ENCODE measurements around the gene LTF.
"Not testable (repeated sequence)": the region's sequence is repeated elsewhere in the genome, so short reads cannot be mapped to it uniquely, and the experiment has no call there.

Gene LTF

DNA sequence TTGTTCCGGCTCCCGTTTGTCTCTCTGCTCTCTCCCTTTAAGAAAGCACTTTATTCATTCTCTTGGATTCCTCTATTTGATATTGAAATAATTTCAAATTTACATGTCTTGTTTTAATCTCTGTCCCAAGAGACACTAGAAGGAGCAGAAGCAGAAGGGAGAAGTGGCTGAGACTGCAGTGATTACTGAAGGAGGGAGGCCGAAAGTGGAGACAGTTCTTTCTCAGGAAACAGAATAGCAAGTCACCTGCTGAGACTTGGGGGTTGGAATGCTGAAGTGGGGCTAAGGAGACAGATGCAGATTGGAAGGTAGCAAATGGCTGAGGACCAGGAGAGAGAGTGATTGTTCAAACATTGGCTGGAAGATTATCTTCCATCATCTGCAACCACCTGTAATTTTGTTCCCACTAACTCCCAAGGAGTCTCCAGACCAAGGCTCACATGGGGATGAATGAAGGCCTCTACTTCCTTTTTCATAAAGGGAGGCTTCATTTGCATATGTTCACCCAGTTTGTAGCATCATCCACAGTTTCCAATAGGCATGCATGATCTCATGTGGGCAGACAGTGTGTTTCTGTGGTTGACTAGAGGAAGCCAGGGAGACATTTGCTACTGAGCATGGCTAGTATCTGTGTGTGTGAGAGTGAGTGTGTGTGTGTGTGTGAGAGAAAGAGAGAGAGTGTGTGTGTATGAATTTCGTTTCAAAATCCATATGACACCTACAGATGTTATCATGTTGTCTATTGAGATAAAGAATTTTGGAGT lies 24.0 kb downstream of the LTF start:
- H3K9me3 Mint-ChIP-seq = no peaks in the 10 kb centered on the region
- H3K4me3 Mint-ChIP-seq = peak overlapping the region in 1 of 2 donors; percentile 1
- H3K27me3 Mint-ChIP-seq = no peaks in the 10 kb centered on the region
- no peak overlapping the region for H3K27ac Mint-ChIP-seq
- peaks cover 20% of the 10 kb centered on the region for H3K4me1 Mint-ChIP-seq
- DNase-seq = peak; percentile 14 to 51
- ATAC-seq = peak; percentile 100

DNA sequence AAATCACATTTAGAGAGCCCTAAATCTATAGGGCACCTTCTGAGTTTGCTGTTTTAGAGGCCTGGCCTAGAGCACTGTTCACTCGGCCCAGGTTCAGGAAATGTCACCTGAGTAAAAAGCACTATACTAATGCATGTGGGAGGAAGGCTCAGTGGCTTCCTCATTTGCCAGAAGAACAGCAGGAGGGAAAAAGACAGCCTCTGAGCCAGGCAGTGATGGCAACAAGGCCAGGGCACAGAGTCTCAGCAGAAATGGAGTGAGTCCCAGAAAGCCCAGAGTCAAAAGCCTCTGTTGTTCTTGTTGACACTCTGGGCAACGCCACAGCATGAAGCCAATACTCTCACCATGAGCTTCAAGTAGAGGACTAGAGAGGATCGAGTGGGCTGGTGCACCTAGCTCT lies 25.9 kb downstream of the LTF start:
- no peaks in the 10 kb centered on the region for H3K9me3 Mint-ChIP-seq
- ATAC-seq (no peak), DNase-seq (no peak)
- H3K4me3 Mint-ChIP-seq = no peak overlapping the region
- peaks cover 20% of the 10 kb centered on the region for H3K4me1 Mint-ChIP-seq
- no peaks in the 10 kb centered on the region for H3K27me3 Mint-ChIP-seq
- H3K27ac Mint-ChIP-seq = no peak overlapping the region

DNA sequence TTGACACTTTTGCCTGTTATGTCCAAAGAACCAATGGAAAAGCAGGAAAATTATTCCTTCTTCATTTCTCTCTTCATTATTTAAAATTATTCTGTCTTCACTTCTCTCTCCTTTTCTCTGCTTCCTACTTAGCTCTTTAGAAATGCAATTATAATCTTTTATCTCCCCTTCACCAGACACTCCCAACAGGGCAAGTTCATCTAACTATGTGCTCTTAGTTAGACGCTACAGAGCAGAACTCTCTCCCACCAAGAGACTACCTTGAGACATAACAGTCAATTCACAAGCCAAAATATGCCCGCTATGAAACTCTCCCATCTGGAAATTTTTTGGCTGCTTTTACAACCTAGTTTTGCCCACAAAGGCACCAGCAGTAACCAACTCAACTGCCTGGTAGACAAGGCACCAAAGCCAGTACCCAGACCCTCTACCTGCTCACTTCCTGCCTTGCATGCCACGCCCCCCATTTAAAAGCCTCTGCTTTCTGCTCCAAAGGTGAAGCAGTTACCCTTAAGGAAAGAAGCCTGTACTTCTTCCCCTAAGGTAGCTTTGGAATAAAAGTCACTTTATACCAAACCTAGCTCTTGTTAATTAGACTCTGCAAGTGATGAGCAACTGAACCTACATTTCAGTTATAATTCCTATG lies 29.5 kb downstream of the LTF start:
- no peak for ATAC-seq

DNA sequence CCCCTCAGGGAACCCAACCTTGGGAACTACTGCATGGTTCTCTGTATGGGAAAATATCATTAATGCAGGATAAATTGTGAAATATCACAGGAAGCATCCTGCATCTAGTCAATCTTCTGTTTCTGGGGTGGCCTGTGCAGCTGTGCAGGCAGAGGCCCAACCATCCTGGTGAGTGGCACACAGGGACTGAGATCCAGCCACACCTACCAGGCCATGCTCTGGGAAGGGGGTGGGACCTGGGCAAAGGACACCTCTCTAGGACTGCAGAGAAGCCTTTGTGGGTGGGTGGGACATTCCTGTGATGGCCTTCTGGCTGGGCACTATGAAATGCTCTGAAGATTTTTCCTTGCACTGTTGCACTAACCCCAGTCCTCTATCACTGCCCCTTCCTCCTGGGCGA lies 30.9 kb downstream of the LTF start:
- no peak overlapping the region for H3K27ac Mint-ChIP-seq
- no peaks in the 10 kb centered on the region for H3K4me1 Mint-ChIP-seq
- peaks cover 7 to 10% of the 10 kb centered on the region in 2 donors for H3K9me3 Mint-ChIP-seq
- DNase-seq (no peak), ATAC-seq (no peak)
- no peak overlapping the region for H3K4me3 Mint-ChIP-seq
- H3K27me3 Mint-ChIP-seq = no peaks in the 10 kb centered on the region

More for the DNA sequence above, 29.5 kb downstream of the LTF start:
- no peak for DNase-seq
- Mint-ChIP-seq H3K27me3 (no peaks in the 10 kb centered on the region), H3K4me3 (no peak overlapping the region), H3K27ac (no peak overlapping the region), H3K9me3 (peaks cover 7 to 10% of the 10 kb centered on the region in 2 donors), H3K4me1 (no peaks in the 10 kb centered on the region)

DNA sequence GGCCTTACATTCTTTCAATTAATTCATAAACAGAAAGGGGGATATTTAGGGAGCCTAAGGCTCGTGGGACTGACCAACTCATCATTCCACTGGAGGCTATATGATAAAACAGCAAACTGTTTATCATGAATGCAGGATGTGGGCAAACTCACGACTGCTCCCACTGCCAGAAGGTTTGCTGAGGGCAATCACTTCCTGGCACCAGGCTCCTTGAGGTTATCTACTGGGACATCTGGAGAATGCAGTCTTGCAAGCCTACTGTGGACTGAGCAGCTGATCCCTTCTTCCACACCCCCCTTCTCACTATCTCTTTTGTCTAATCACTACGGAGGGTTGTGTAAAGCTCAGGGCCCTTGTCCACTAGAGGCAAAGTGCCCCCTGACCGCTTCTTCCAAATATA lies 31.6 kb downstream of the LTF start:
- not testable (repeated sequence) for H3K27me3 Mint-ChIP-seq, H3K4me3 Mint-ChIP-seq, H3K4me1 Mint-ChIP-seq, H3K9me3 Mint-ChIP-seq, DNase-seq, ATAC-seq
- peak overlapping the region in 1 of 2 donors; percentile 7 for H3K27ac Mint-ChIP-seq

DNA sequence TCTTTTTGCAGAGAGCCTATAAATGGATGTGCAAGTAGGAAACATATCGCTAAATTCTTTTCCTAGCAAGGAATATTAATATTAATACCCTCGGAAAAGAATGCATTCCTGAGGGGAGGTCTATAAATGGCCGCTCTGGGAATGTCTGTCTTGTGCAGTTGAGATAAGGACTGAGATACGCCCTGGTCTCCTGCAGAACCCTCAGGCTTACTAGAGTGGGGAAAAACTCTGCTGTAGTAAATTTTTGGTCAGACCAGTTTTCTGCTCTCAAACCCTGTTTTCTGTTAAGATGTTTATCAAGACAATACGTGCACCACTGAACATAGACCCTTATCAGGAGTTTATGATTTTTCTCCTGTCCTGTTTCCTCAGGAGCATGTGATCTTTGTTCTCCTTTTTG lies 32.8 kb downstream of the LTF start:
- not testable (repeated sequence) for DNase-seq, H3K27ac Mint-ChIP-seq, ATAC-seq, H3K27me3 Mint-ChIP-seq, H3K4me1 Mint-ChIP-seq, H3K9me3 Mint-ChIP-seq, H3K4me3 Mint-ChIP-seq

DNA sequence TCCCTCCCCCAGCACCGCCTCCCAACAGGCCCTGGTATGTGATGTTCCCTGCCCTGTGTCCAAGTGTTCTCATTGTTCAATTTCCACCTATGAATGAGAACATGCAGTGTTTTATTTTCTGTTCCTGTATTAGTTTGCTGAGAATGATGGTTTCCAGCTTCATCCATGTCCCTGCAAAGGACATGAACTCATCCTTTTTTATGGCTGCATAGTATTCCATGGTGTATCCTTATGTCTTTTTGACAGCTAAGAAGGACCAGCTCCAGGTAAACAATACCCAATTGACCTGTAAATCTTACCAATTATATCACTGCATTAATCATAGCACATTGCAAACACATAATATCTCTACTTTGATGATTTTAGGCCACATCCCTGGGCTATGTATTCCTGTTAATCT lies 33.8 kb downstream of the LTF start:
- ATAC-seq, H3K27ac Mint-ChIP-seq, DNase-seq, H3K9me3 Mint-ChIP-seq, H3K4me3 Mint-ChIP-seq, H3K27me3 Mint-ChIP-seq: not testable (repeated sequence)
- H3K4me1 Mint-ChIP-seq = peaks cover 11% of the 10 kb centered on the region

DNA sequence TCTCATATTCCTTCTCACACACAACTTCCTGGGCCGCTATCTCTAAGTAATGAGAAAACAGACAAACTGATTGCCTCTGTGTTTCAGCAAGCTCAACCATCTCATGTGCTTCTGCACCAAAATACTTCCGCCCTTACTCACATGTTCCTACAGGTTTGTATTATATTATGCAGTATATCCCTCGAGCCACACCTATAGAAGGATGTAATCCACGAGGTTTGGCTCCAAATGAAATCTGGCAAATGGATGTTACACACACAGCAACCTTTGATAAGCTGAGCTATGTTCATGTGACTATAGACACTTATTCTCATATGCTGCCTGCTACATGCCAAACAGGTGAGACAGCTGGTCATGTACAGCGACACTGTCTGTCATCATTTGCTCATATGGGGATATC lies 35.0 kb downstream of the LTF start:
- Mint-ChIP-seq H3K9me3 (peaks cover 7 to 10% of the 10 kb centered on the region in 2 donors), H3K4me3 (no peak overlapping the region), H3K27me3 (no peaks in the 10 kb centered on the region), H3K27ac (no peak overlapping the region), H3K4me1 (peaks cover 11% of the 10 kb centered on the region)
- ATAC-seq (no peak), DNase-seq (no peak)

DNA sequence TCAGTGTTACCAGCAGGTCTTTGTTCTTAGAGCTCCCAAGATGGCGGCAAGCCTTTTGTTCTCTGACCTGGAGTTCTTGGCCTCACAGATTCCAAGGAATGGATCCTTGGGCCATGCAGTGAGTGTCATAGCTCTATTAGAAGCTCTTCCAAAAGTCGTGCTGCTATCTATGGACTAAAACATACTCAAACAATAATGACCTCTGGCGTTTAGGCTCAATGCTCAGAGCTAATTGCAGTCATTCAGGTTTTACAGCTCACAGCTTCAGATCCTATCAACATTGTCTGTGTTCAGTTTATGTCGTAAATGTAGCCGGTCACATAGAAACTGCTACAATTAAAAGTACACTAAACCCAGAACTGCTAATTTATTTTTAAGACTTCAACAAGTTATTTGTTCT lies 35.5 kb downstream of the LTF start:
- peaks cover 11% of the 10 kb centered on the region for H3K4me1 Mint-ChIP-seq
- H3K4me3 Mint-ChIP-seq = no peak overlapping the region
- DNase-seq (no peak), ATAC-seq (no peak)
- H3K27ac Mint-ChIP-seq = no peak overlapping the region
- no peaks in the 10 kb centered on the region for H3K27me3 Mint-ChIP-seq
- peaks cover 7 to 10% of the 10 kb centered on the region in 2 donors for H3K9me3 Mint-ChIP-seq

DNA sequence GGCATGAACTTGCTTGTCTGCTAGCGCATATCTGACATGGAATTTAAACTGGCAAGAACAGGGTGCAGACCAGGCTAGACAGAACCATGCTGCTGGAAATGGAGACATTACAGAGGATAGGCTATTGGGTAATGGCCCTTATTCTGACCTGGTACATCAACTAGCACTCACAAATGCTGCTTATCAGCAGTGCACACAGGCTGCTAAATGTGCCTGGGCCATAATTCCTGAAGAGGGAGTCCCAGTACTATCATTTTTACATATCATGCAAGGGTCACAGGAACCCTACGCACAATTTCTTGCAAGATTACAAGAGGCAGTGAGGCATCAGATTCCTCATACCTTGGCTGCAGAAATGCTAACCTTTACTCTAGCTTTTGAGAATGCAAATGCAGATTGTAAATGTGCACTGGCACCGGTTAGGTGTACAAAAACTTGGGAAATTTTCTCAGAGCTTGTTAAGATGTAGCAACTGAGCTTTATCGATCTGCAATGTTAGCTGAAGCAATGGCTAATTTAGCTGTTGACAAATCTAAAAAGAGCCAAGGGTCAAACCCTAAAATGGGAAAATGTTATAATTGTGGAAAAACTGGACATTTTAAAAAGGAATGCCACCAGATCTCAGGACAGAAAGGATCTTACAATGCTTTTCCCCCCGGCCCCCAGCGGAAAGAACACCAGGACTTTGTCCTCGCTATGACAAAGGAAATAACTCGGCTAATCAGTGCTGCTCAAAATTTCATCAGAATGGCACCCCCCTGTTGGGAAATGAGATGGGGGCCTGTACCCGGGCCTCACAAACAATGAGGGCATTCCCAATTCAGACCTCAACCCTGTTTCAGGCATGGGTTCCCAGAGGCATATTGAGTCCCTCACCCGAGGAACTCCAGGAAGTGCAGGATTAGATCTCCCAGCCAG lies 36.5 kb downstream of the LTF start:
- no peaks in the 10 kb centered on the region for H3K27me3 Mint-ChIP-seq
- H3K4me1 Mint-ChIP-seq = peaks cover 11% of the 10 kb centered on the region
- peaks cover 7 to 10% of the 10 kb centered on the region in 2 donors for H3K9me3 Mint-ChIP-seq
- DNase-seq (no peak), ATAC-seq (no peak)
- H3K27ac Mint-ChIP-seq = no peak overlapping the region
- H3K4me3 Mint-ChIP-seq = no peak overlapping the region

DNA sequence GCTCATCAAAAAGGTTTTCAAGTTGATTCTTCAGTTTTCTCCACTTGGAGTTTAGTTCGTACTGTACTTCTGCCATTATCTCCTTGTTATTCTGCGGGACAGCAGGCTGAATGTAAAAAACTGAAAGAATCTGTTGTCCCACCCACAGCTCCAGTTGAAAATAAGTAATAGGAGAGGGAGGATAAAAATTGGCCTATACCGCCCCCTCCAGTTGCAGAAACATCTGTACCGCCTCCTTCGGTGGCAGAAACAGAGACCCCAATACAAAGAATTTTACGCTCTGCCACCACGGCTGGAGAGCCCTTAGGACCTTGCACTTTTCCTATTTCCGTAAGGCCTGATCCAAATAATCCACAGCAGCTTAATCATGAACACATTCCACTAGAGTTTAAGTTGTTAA lies 37.3 kb downstream of the LTF start:
- peaks cover 11% of the 10 kb centered on the region for H3K4me1 Mint-ChIP-seq
- H3K9me3 Mint-ChIP-seq, H3K27me3 Mint-ChIP-seq, H3K27ac Mint-ChIP-seq, ATAC-seq, DNase-seq, H3K4me3 Mint-ChIP-seq: not testable (repeated sequence)

DNA sequence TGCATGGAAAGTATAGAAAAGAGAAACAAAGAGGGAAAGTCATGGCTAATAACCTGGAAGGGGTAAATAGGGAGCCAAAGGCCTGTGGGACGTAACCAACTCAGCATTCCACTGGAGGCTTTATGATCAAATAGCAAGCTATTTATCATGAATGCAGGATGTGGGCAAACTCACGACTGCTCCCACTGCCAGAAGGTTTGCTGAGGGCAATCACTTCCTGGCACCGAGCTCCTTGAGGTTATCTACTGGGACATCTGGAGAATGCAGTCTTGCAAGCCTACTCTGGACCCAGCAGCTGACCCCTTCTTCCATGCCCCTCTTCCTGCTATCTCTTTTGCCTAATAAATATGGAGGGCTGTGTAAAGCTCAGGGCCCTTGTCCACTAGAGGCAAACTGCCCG lies 38.2 kb downstream of the LTF start:
- not testable (repeated sequence) for DNase-seq, ATAC-seq, H3K27me3 Mint-ChIP-seq, H3K4me3 Mint-ChIP-seq, H3K9me3 Mint-ChIP-seq
- Mint-ChIP-seq H3K27ac (peak overlapping the region in 1 of 2 donors; percentile 74), H3K4me1 (peaks cover 11% of the 10 kb centered on the region)

DNA sequence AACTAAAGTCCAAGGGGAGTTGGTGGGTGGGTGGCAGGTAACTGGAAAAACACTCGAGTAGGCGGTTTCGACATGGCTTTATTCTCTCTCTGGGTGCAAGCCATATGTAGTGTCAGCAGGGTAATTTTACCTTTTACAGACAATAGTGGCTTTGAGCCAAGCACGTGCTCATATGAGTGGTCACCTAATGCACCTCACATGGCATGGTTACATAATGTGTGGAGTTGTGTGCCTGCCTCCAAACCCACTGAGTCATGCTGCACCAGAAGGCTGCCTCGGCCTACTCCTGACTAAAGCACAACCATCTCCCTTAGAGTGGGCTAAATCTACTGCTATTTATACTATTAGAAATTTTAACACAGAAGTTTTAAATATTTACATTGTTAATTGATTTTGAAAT lies 41.1 kb downstream of the LTF start:
- Mint-ChIP-seq H3K4me1 (peaks cover 11% of the 10 kb centered on the region), H3K27me3 (no peaks in the 10 kb centered on the region), H3K9me3 (no peaks in the 10 kb centered on the region), H3K27ac (no peak overlapping the region), H3K4me3 (no peak overlapping the region)
- ATAC-seq (no peak), DNase-seq (no peak)

DNA sequence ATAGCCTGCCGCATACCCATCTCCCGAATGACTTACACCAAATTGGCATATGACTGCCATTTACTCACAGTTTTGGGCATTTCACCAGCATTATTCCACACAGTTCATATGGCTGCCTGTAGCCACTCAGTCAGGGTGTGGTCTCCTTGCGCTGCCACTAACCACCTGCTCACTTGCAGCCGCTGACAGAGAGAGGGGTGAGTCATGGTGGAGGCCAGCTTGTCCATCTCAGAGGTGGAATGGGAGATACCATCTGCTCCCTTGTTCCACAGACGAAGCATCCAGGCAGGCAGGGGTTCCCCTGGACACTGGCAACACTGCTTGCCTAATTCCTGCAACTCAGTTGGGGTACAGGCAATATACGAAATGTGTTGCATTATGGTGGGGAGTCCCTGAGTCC lies 42.1 kb downstream of the LTF start:
- no peaks in the 10 kb centered on the region for H3K9me3 Mint-ChIP-seq
- DNase-seq (no peak), ATAC-seq (no peak)
- H3K4me3 Mint-ChIP-seq = no peak overlapping the region
- no peak overlapping the region for H3K27ac Mint-ChIP-seq
- H3K4me1 Mint-ChIP-seq = peaks cover 15% of the 10 kb centered on the region
- no peaks in the 10 kb centered on the region for H3K27me3 Mint-ChIP-seq

DNA sequence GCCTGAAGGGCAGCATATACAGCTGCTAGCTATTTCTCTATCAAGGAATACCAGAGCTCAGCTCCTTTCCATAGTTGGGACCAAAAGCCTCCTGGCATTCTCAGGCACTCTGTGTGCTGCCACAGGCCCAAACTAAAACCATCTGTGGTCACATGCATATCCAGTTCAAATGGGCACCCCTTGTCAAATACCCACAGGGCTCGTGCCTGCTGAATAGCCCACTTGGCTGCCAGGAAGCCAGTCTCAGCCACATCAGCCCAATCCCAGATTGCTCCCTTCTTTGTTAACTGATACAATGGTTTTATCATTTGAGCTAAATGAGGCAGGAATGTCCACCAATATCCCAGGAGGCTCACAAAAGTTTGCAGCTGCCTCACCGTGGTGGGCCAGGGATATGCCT lies 43.8 kb downstream of the LTF start:
- ATAC-seq (no peak), DNase-seq (no peak)
- no peak overlapping the region for H3K27ac Mint-ChIP-seq
- peaks cover 20% of the 10 kb centered on the region for H3K4me1 Mint-ChIP-seq
- no peaks in the 10 kb centered on the region for H3K27me3 Mint-ChIP-seq
- no peak overlapping the region for H3K4me3 Mint-ChIP-seq
- no peaks in the 10 kb centered on the region for H3K9me3 Mint-ChIP-seq

DNA sequence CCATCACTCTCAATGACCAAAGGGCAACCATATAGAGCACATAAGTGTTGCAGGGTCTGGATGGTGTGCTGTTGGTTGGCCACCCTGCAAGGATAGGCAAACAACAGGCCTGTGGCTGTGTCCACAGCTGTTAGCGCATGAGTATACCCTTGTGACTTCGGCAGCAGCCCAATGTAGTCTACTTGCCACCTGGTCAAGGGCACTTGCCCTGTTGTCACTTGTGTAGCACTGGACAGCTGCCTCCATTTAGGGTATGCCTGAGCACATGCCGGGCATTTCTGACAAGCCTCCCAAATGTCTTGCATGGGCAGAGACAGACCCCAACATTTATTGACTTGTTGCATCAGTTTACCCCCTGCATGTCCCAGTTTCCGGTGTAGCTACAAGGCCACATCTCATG lies 44.9 kb downstream of the LTF start:
- no peaks in the 10 kb centered on the region for H3K27me3 Mint-ChIP-seq
- ATAC-seq (no peak), DNase-seq (no peak)
- no peak overlapping the region for H3K27ac Mint-ChIP-seq
- H3K4me3 Mint-ChIP-seq = no peak overlapping the region
- peaks cover 27% of the 10 kb centered on the region for H3K4me1 Mint-ChIP-seq
- no peaks in the 10 kb centered on the region for H3K9me3 Mint-ChIP-seq

Data from stimulated activated naive CD8-positive, alpha-beta T cell treated with anti-CD3 and anti-CD28 coated beads, Interleukin-15, amount 100 ng/mL, for 72 hours (primary cell).